Kidney (tissue), 14 donors: ENCODE data around the gene CYB561D2. TPM values are rescaled to one million over a fixed set of nuclear protein-coding genes. Genes with fewer than 3 reads are reported as not detected.
A peak's percentile ranks its signal among the peaks of the same experiment; 100 is the strongest.

ENCODE experiments used
- DNase-seq, 5 donors: peaks; one replicate each; pipeline ENCODE4 v3.0.0-alpha.2; 2013 to 2020
- FAIRE-seq: peaks from 2 replicates; lab custom pipeline; 2012; peaks lifted over from hg19 to GRCh38; lab: Jason Lieb, UNC
- H3K27ac ChIP-seq, 2 donors: one replicate each; pipeline ENCODE4 v1.7.0; 2013; ENCODE audit warnings: low read depth in 2 of 2, low read length in 2 of 2, inconsistent platforms in 1 of 2
- H3K27me3 ChIP-seq: one replicate; pipeline ENCODE4 v1.7.1; 2013; ENCODE audit warnings: low read length, inconsistent platforms; ENCODE audit not compliant: control insufficient read depth, insufficient read depth
- H3K36me3 ChIP-seq, 3 donors: one replicate each; pipeline versions ENCODE4 v1.7.0 to v1.7.1; 2013; ENCODE audit warnings: low read length in 3 of 3, control low read depth in 1 of 3, inconsistent platforms in 1 of 3; ENCODE audit not compliant: insufficient read depth in 3 of 3, control insufficient read depth in 2 of 3
- H3K4me1 ChIP-seq, 3 donors: one replicate each; pipeline versions ENCODE4 v1.7.0 to v1.7.1; 2013; ENCODE audit warnings: low read length in 3 of 3, inconsistent platforms in 1 of 3, low read depth in 1 of 3; ENCODE audit not compliant: control insufficient read depth in 2 of 3, insufficient read depth in 2 of 3
- H3K4me3 ChIP-seq, 3 donors: one replicate each; pipeline versions ENCODE4 v1.7.0 to v1.8.1; 2013; ENCODE audit warnings: low read length in 3 of 3, control low read depth in 1 of 3, inconsistent platforms in 1 of 3
- H3K9ac ChIP-seq, 3 donors: one replicate each; pipeline versions ENCODE4 v1.7.0 to v1.7.1; 2013; ENCODE audit warnings: low read length in 3 of 3, control low read depth in 1 of 3, inconsistent platforms in 1 of 3
- H3K9me3 ChIP-seq, 3 donors: one replicate each; pipeline versions ENCODE4 v1.7.0 to v1.7.1; 2013; ENCODE audit warnings: low read length in 3 of 3, control low read depth in 1 of 3, inconsistent platforms in 1 of 3; ENCODE audit not compliant: control insufficient read depth in 2 of 3, insufficient read depth in 1 of 3
- CTCF ChIP-seq: IDR thresholded peaks from 3 replicates; pipeline ENCODE4 v1.5.1; 2012; ENCODE audit warnings: mild to moderate bottlenecking, moderate library complexity, borderline replicate concordance; ENCODE audit not compliant: insufficient read depth; ENCODE audit errors: extremely low read depth
- intact Hi-C: fragments of 100-400 bp; cut with DNase I; formaldehyde crosslinking; loops from one replicate; pipeline ENCODE4 v1.11.1; 2022
- polyA plus RNA-seq: library from polyadenylated mRNA; stranded (reverse); fragments of 350-450 nt; fragmentation: Illumina TruSeq; extraction: RNeasy Lipid Tissue Mini Kit (QIAGEN cat#74804); gene quantifications from one replicate; pipeline ENCODE4 v1.2.3, GENCODE V29; 2014; ENCODE audit warnings: low read depth, low replicate concordance; ENCODE audit not compliant: insufficient read depth
- total RNA-seq: library from RNA; stranded (reverse); fragmentation: NEBNext Ultra II Directional; extraction: Animal tissue kit (Norgen Biotek cat#: 25700); gene quantifications from one replicate; pipeline ENCODE4 v1.2.1, GENCODE V29; 2021
- donor health status: control.
- donor health status: control.
- donor health status: control.
- donor health status: control.
- donor health status: control.
- donor health status: DM: yes; HTN: yes; CAD: no.
- donor health status: Normal renal cell carcinoma (clear cell type).

The CYB561D2 gene
- total and polyA plus RNA-seq, 2 donors from 2014 or later = 28.5 to 38.8 TPM

- Histone ChIP-seq H3K4me3 (no peak overlapping the region), H3K27ac (no peak overlapping the region), H3K36me3 (no peaks in the 10 kb centered on the region), H3K27me3 (no peaks in the 10 kb centered on the region), H3K9ac (no peak overlapping the region), H3K4me1 (peaks cover 0 to under 1% (median 0%) of the 10 kb centered on the region in 3 donors), H3K9me3 (no peaks in the 10 kb centered on the region)
- FAIRE-seq (no peak), DNase-seq (peak in 4 of 5 donors; percentile 46 to 80 (median 64))
- intact Hi-C loops = no loop called here
- TF ChIP-seq CTCF = no peak
Measured at GRCh38 chr3:50373146-50374051, 22.7 kb downstream of the CYB561D2 start.

GRCh38 chr3:50374363-50375257, 23.9 kb downstream of the CYB561D2 start:
- H3K9ac ChIP-seq = no peak overlapping the region
- FAIRE-seq (no peak), DNase-seq (peak in 1 of 5 donors; percentile 68)
- no peaks in the 10 kb centered on the region for H3K36me3 ChIP-seq
- no peak overlapping the region for H3K4me3 ChIP-seq
- TF ChIP-seq CTCF = no peak
- H3K27ac ChIP-seq = no peak overlapping the region
- H3K27me3 ChIP-seq = no peaks in the 10 kb centered on the region
- peaks cover 0 to 5% (median 0%) of the 10 kb centered on the region in 3 donors for H3K4me1 ChIP-seq
- H3K9me3 ChIP-seq = no peaks in the 10 kb centered on the region
- intact Hi-C loops = no loop called here

GRCh38 chr3:50375258-50375931, 24.7 kb downstream of the CYB561D2 start:
- intact Hi-C loops = no loop called here
- Histone ChIP-seq H3K36me3 (no peaks in the 10 kb centered on the region), H3K9me3 (no peaks in the 10 kb centered on the region), H3K4me3 (no peak overlapping the region), H3K27me3 (no peaks in the 10 kb centered on the region), H3K4me1 (peaks cover 0 to 6% (median 0%) of the 10 kb centered on the region in 3 donors), H3K9ac (no peak overlapping the region), H3K27ac (no peak overlapping the region)
- DNase-seq = peak in 1 of 5 donors; percentile 50
- TF ChIP-seq CTCF = no peak
- no peak for FAIRE-seq
